GM13977 (cell line): Measurements from ENCODE around the gene FMN1.

ENCODE experiments used
- DNase-seq: peaks from one replicate; pipeline ENCODE4 v3.0.0; 2012; ENCODE audit warnings: low spot score
- CTCF ChIP-seq: IDR thresholded peaks from 2 replicates; pipeline ENCODE4 v1.5.1; 2012; ENCODE audit warnings: mild to moderate bottlenecking, control low read depth; ENCODE audit not compliant: insufficient read depth; ENCODE audit errors: extremely low read depth, missing control alignments
- in situ Hi-C: fragments of 300-500 bp; cut with MboI; formaldehyde crosslinking; loops from one replicate; pipeline ENCODE4 v1.12.0; 2022; ENCODE audit warnings: low sequenced_read_pairs, low pct_unique_long_range_greater_than_20kb, mixed read lengths, inconsistent platforms; ENCODE audit not compliant: unreplicated experiment

FMN1 gene

GRCh38 chr15:32799936-32800535 is 394.5 kb downstream of the FMN1 start:
- DNase-seq: no peak
- TF ChIP-seq CTCF: no peak
- in situ Hi-C loops: no loop called here

GRCh38 chr15:32796856-32797255 is 397.7 kb downstream of the FMN1 start:
- in situ Hi-C loops: no loop called here
- no peak for DNase-seq
- TF ChIP-seq CTCF: no peak

GRCh38 chr15:32794973-32795372 is 399.5 kb downstream of the FMN1 start:
- in situ Hi-C loops: no loop called here
- TF ChIP-seq CTCF: no peak
- no peak for DNase-seq

- no peak for TF ChIP-seq CTCF
- no peak for DNase-seq
- in situ Hi-C loops: no loop called here
These were observed 402.1 kb downstream of the FMN1 start for GRCh38 chr15:32792436-32792835.

GRCh38 chr15:32790352-32790999 is 404.0 kb downstream of the FMN1 start:
- DNase-seq: no peak

GRCh38 chr15:32787949-32788348 is 406.6 kb downstream of the FMN1 start:
- DNase-seq: no peak
- TF ChIP-seq CTCF: no peak
- in situ Hi-C loops: no loop called here

More at GRCh38 chr15:32790352-32790999, 404.0 kb downstream of the FMN1 start:
- TF ChIP-seq CTCF: no peak
- in situ Hi-C loops: no loop called here
